ENCODE results near the gene DAD1.
"Not testable (repeated sequence)": the region's sequence is repeated elsewhere in the genome, so short reads cannot be mapped to it uniquely, and the experiment has no call there.

Gene DAD1

GRCh38 chr14:22593189-22593588 is 4.2 kb upstream of the DAD1 start:
- Mint-ChIP-seq H3K4me3 (no peak overlapping the region), H3K4me1 (ENCODE audit: low read depth) (peaks cover 21% of the 10 kb centered on the region), H3K36me3 (ENCODE audit: low read depth) (peaks cover 6% of the 10 kb centered on the region), H3K27me3 (ENCODE audit: low read depth) (peaks cover 25% of the 10 kb centered on the region), H3K9me3 (no peaks in the 10 kb centered on the region), H3K27ac (no peak overlapping the region)

DNA sequence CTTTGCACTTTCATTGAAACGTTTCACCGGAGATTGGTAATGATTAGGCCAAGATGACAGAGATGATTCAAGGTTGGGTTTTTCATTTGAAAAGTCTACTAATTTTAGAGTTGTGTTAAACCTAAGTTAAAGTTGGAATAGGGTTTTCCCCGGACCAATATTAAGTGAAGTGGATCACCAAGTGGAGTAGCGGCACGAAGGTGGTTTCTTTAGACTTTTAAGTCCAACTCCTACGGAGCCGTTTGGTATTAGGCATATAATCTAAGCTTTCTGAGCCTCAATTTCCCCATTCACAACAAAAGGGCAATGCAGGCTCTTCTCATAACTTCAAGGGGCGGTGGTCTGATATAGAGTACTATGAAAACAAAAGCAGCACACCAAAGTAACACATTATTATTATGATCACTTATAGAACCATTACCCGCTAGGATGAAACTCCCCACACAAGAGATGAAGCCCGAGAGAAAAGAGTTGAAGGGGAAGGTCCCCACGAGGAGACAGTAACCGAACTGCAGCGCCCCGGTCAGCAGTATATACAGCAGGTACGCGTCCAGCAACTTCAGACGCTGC is 413 bp downstream of the DAD1 start:
- Mint-ChIP-seq H3K36me3 (ENCODE audit: low read depth) (peaks cover 26% of the 10 kb centered on the region), H3K27me3 (ENCODE audit: low read depth) (peaks cover 12% of the 10 kb centered on the region), H3K4me3 (peak overlapping the region; percentile 89), H3K27ac (peak overlapping the region; percentile 97), H3K9me3 (no peaks in the 10 kb centered on the region), H3K4me1 (ENCODE audit: low read depth) (peaks cover 49% of the 10 kb centered on the region)

DNA sequence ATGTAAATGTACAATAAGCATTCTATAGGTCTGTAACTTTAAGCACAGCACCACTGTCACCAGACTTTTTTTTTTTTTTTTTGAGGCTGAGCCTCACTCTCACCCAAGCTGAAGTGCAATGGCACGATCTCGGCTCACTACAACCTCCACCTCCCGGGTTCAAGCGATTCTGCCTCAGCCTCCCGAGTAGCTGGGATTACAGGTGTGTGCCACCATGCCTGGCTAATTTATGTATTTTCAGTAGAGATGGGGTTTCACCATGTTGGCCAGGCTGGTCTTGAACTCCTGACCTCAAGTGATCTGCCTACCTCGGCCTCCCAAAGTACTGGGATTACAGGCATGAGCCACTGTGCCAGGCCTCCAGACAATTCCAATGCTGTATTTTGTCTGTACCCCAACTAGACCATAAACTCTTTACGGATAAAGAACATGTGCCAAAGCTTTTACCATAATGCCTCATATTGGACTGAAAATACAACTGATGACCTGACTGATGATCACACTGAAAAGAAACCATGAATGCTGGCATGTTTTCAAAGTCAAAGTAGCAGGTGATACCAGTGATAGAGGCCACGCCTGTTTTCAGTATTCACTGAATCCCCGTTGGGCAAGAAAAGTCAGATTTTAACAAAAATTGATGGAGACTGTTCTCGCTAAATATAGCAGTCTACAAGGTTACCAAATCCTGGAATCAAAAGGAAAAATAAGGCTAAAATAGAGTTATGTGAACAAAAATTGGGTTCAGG is 1.2 kb downstream of the DAD1 start:
- not testable (repeated sequence) for H3K9me3 Mint-ChIP-seq; H3K27me3 Mint-ChIP-seq (ENCODE audit: low read depth)
- peak overlapping the region; percentile 89 for H3K4me3 Mint-ChIP-seq
- peaks cover 29% of the 10 kb centered on the region for H3K36me3 Mint-ChIP-seq (ENCODE audit: low read depth)
- peaks cover 56% of the 10 kb centered on the region for H3K4me1 Mint-ChIP-seq (ENCODE audit: low read depth)
- H3K27ac Mint-ChIP-seq, result peak overlapping the region; percentile 97

GRCh38 chr14:22587247-22587646 is 1.8 kb downstream of the DAD1 start:
- H3K4me1 Mint-ChIP-seq (ENCODE audit: low read depth), result peaks cover 58% of the 10 kb centered on the region
- H3K36me3 Mint-ChIP-seq (ENCODE audit: low read depth), result peaks cover 29% of the 10 kb centered on the region
- peak overlapping the region; percentile 89 for H3K4me3 Mint-ChIP-seq
- H3K27ac Mint-ChIP-seq, result peak overlapping the region; percentile 62
- H3K27me3 Mint-ChIP-seq (ENCODE audit: low read depth), result peaks cover 3% of the 10 kb centered on the region
- no peaks in the 10 kb centered on the region for H3K9me3 Mint-ChIP-seq

- Mint-ChIP-seq H3K9me3 (no peaks in the 10 kb centered on the region), H3K27me3 (ENCODE audit: low read depth) (peaks cover 1% of the 10 kb centered on the region), H3K4me1 (ENCODE audit: low read depth) (peaks cover 54% of the 10 kb centered on the region), H3K36me3 (ENCODE audit: low read depth) (peaks cover 33% of the 10 kb centered on the region), H3K4me3 (no peak overlapping the region), H3K27ac (peak overlapping the region; percentile 27)
Measured at GRCh38 chr14:22583994-22584393, 5.0 kb downstream of the DAD1 start.

GRCh38 chr14:22580625-22581024 is 8.4 kb downstream of the DAD1 start:
- peaks cover 51% of the 10 kb centered on the region for H3K4me1 Mint-ChIP-seq (ENCODE audit: low read depth)
- no peaks in the 10 kb centered on the region for H3K9me3 Mint-ChIP-seq
- H3K27ac Mint-ChIP-seq, result no peak overlapping the region
- H3K36me3 Mint-ChIP-seq (ENCODE audit: low read depth), result peaks cover 15% of the 10 kb centered on the region
- H3K27me3 Mint-ChIP-seq (ENCODE audit: low read depth), result no peaks in the 10 kb centered on the region
- H3K4me3 Mint-ChIP-seq, result no peak overlapping the region

DNA sequence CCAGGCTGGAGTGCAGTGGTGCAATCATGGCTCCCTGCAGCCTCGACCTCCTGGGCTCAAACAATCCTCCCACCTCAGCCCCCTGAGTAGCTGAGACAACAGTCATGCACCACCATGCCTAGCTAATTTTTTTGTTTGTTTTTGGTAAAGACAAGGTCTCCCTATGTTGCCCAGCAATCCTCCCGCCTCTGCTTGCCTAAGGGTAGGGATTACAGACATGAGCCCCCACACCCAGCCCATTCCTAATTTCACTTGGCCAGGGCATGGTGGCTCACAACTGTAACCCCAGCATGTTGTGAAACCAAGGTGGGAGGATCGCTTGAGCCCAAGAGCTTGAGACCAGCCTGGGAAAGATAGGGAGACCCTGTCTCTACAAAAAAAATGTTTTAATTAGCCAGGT is 9.1 kb downstream of the DAD1 start:
- Mint-ChIP-seq H3K9me3 (no peaks in the 10 kb centered on the region), H3K36me3 (ENCODE audit: low read depth) (peaks cover 13% of the 10 kb centered on the region), H3K27me3 (ENCODE audit: low read depth) (no peaks in the 10 kb centered on the region), H3K4me3 (no peak overlapping the region), H3K27ac (no peak overlapping the region), H3K4me1 (ENCODE audit: low read depth) (peaks cover 45% of the 10 kb centered on the region)

GRCh38 chr14:22579236-22579635 is 9.8 kb downstream of the DAD1 start:
- Mint-ChIP-seq H3K27me3 (ENCODE audit: low read depth) (no peaks in the 10 kb centered on the region), H3K4me3 (peak overlapping the region; percentile 12), H3K4me1 (ENCODE audit: low read depth) (peaks cover 43% of the 10 kb centered on the region), H3K36me3 (ENCODE audit: low read depth) (peaks cover 18% of the 10 kb centered on the region), H3K27ac (peak overlapping the region; percentile 2), H3K9me3 (no peaks in the 10 kb centered on the region)

GRCh38 chr14:22577334-22577908 is 11.6 kb downstream of the DAD1 start:
- Mint-ChIP-seq H3K4me1 (ENCODE audit: low read depth) (peaks cover 37% of the 10 kb centered on the region), H3K9me3 (no peaks in the 10 kb centered on the region), H3K4me3 (no peak overlapping the region), H3K27me3 (ENCODE audit: low read depth) (no peaks in the 10 kb centered on the region), H3K27ac (peak overlapping the region; percentile 5), H3K36me3 (ENCODE audit: low read depth) (peaks cover 27% of the 10 kb centered on the region)

DNA sequence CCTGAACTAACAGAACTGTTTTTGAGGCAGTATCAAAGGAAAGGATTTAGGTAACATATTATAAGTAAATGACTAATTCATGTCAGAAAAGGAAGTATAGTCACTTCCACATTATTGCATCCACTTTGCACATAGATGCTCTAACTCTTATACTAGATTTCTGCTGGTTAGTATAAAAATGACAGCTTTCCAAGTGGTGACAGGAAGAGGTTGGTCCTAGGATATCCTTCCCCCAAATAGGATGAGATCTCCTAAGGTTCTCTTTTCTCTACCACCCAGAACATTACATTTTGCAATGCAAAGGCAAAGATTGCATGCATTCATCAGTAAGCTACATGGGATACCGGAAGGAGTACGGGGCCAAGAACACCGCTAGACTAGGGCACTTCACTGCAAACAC is 15.2 kb downstream of the DAD1 start:
- Mint-ChIP-seq H3K27me3 (ENCODE audit: low read depth) (no peaks in the 10 kb centered on the region), H3K36me3 (ENCODE audit: low read depth) (peaks cover 35% of the 10 kb centered on the region), H3K27ac (no peak overlapping the region), H3K4me1 (ENCODE audit: low read depth) (peaks cover 39% of the 10 kb centered on the region), H3K9me3 (no peaks in the 10 kb centered on the region), H3K4me3 (no peak overlapping the region)

- peaks cover 41% of the 10 kb centered on the region for H3K4me1 Mint-ChIP-seq (ENCODE audit: low read depth)
- no peak overlapping the region for H3K4me3 Mint-ChIP-seq
- peak overlapping the region; percentile 4 for H3K27ac Mint-ChIP-seq
- no peaks in the 10 kb centered on the region for H3K27me3 Mint-ChIP-seq (ENCODE audit: low read depth)
- H3K36me3 Mint-ChIP-seq (ENCODE audit: low read depth), result peaks cover 37% of the 10 kb centered on the region
- H3K9me3 Mint-ChIP-seq, result no peaks in the 10 kb centered on the region
Measured at GRCh38 chr14:22572562-22573058, 16.4 kb downstream of the DAD1 start.

DNA sequence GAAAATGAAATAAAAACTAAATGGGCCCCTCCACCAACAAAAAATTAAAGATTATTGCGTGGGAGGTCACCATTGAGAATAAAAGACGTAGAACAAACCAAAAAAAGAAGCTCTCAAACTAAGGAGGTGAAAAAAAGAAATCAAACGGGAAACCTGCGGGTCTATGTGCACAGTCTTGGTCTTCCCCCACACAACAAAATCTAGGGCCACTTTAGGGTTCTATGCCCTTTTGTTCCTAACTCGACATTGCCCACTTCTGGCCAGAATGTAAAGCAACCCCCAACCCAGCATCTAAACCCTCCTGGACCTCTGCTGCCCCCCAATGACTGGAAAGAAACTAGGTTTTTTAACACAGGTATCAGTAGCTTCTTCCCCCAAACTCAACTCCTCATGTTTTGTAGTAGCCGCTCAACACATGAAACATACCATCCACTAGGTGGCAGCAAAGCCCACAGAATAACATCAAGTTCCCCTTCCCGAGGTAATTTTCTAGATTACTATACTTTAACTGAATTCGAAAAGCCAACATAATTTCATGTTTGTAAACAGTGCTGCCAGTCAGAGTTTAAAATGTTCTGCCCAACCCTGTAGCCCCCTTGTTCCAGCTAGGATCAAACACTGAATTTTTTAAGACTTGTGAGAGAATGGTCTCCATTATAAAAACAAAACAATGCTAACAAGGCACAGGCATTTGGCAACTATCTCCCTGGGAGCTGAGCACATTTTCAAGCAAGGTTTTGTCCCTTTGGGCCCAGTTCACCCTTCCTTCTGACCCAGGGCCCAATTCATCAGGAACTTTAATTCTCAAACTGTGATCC is 18.7 kb downstream of the DAD1 start:
- peak overlapping the region; percentile 98 for H3K27ac Mint-ChIP-seq

GRCh38 chr14:22569737-22570131 is 19.3 kb downstream of the DAD1 start:
- H3K27me3 Mint-ChIP-seq (ENCODE audit: low read depth), result no peaks in the 10 kb centered on the region
- H3K4me3 Mint-ChIP-seq, result peak overlapping the region; percentile 89
- H3K27ac Mint-ChIP-seq, result peak overlapping the region; percentile 98
- peaks cover 63% of the 10 kb centered on the region for H3K4me1 Mint-ChIP-seq (ENCODE audit: low read depth)
- H3K36me3 Mint-ChIP-seq (ENCODE audit: low read depth), result peaks cover 38% of the 10 kb centered on the region
- no peaks in the 10 kb centered on the region for H3K9me3 Mint-ChIP-seq

More for the DNA sequence above, 18.7 kb downstream of the DAD1 start:
- peaks cover 36% of the 10 kb centered on the region for H3K36me3 Mint-ChIP-seq (ENCODE audit: low read depth)
- no peaks in the 10 kb centered on the region for H3K27me3 Mint-ChIP-seq (ENCODE audit: low read depth)
- peak overlapping the region; percentile 89 for H3K4me3 Mint-ChIP-seq
- H3K9me3 Mint-ChIP-seq, result no peaks in the 10 kb centered on the region
- peaks cover 57% of the 10 kb centered on the region for H3K4me1 Mint-ChIP-seq (ENCODE audit: low read depth)

- peak overlapping the region; percentile 98 for H3K27ac Mint-ChIP-seq
- peaks cover 38% of the 10 kb centered on the region for H3K36me3 Mint-ChIP-seq (ENCODE audit: low read depth)
- peak overlapping the region; percentile 89 for H3K4me3 Mint-ChIP-seq
- no peaks in the 10 kb centered on the region for H3K9me3 Mint-ChIP-seq
- no peaks in the 10 kb centered on the region for H3K27me3 Mint-ChIP-seq (ENCODE audit: low read depth)
- H3K4me1 Mint-ChIP-seq (ENCODE audit: low read depth), result peaks cover 64% of the 10 kb centered on the region
Measured at GRCh38 chr14:22569106-22569736, 19.8 kb downstream of the DAD1 start.
